Stimulated activated CD8-positive, alpha-beta memory T cell treated with anti-CD3 and anti-CD28 coated beads, Interleukin-15, amount 100 ng/mL, for 4 hours (primary cell): Measurements from ENCODE around the gene STK17A.
"Not testable (repeated sequence)": the region's sequence is repeated elsewhere in the genome, so short reads cannot be mapped to it uniquely, and the experiment has no call there.

Experiments used
- DNase-seq, 2 donors: peaks; one replicate each; pipeline ENCODE4 v3.0.0-alpha.2; 2020; ENCODE audit warnings: low read depth in 2 of 2

The STK17A gene

DNA sequence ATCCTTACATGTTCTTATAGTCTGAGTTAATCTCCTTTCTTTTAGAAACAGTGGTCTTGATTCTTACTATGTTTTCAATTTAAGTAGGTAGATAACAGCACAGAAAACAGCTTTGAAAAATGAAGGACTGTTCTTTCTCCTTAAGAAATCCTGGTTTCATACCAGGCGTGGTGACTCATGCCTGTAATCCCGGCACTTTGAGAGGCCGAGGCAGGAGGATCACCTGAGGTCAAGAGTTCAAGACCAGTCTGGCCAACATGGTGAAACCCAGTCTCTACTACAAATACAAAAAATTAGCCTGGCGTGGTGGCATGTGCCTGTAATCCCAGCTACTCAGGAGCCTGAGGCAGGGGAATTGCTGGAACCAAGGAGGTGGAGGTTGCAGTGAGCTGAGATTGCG, 13.5 kb downstream of the STK17A start:
- not testable (repeated sequence) for DNase-seq

DNA sequence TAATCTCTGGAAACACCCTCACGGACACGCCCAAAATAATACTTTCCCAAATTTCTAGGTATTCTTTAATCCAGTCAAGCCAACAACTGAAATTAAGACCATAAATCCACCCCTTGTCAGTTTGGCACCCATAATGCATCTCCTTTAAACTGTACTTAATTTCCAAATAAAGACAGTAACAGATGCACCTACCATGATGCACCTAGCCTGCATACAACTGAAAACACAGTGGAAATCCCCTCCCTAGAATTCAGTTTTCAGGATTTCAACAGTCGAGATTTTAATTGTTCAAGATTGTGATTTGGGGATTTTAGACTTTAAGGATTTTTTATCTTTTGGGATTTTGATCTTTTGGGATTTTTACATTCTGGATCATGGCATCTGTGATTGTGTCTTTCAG, 17.1 kb downstream of the STK17A start:
- DNase-seq = no peak

DNA sequence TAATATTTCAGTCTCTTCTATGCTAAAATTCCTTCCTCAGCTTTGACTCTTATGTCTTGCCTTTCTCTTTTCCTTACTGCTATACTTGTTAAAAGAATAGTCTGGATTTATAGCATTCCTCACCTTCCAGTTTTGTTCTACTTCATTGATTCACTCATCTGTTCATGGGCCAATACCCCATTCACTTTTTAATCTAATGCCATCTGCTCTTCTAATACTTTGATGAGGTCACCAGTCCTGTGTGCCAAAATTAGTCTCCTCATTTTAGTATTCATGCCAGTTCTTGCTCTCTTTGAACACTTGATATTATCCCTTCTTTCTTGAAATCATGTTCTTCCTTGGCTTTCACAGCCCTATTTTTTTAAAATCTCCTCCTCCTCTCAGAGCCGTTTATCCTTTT, 19.3 kb downstream of the STK17A start:
- no peak for DNase-seq

DNA sequence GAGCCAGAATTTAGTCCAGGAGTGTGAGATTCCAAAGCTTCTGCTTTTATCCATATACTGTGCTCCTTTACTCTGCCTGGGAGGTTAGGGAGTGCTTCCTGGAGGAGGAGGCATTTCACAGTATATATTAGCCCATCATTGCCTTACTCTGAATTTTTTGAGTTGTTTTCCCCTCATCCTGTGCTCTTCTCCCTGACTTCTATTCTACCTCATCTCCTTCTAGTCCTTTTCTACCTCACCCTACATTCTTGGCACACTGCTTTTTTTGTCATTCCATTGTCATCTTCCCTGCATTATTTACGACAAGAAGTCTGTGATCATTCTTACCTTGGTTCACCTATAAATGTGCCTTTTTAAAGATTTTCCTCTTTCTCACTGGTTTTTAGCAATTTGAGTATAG, 21.3 kb downstream of the STK17A start:
- DNase-seq = no peak

DNA sequence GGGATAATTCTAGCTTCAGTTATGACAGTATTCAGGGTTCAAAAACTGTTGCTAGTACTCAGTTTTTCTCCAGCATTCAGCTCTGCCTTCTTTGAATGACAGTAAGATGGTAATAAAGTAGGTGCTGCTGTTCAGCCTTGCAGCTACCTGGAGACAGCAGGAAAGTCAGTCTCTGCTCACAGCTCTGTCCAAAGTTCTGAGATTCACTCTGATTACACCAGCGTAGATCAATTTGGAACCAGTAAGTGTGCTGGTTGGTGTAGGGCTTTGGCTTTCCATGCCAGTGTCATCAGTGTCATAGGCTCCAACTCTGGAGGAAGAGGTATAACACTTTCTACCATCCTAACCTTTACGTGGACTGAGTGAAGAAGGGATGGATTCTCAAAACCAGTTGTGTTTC, 26.2 kb downstream of the STK17A start:
- no peak for DNase-seq

DNA sequence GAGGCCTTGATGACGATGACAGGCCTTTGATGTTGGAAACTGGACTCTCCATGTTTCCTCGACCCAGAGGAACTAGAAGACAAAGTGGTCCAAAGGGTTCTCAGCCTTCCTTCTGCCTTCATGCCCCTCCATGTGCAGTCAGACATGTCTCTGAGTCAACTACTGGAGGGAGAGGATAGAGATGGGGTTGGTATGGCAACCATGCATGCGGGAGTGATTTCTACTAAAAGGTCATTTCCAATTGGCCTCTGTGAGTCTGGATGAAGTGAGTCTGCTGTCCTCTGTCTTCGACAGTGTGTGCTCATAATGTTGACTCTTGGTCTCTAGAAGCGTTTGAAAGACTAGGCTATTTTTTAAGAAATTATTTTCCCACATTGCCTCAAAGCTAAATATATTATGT, 29.2 kb downstream of the STK17A start:
- DNase-seq = no peak

DNA sequence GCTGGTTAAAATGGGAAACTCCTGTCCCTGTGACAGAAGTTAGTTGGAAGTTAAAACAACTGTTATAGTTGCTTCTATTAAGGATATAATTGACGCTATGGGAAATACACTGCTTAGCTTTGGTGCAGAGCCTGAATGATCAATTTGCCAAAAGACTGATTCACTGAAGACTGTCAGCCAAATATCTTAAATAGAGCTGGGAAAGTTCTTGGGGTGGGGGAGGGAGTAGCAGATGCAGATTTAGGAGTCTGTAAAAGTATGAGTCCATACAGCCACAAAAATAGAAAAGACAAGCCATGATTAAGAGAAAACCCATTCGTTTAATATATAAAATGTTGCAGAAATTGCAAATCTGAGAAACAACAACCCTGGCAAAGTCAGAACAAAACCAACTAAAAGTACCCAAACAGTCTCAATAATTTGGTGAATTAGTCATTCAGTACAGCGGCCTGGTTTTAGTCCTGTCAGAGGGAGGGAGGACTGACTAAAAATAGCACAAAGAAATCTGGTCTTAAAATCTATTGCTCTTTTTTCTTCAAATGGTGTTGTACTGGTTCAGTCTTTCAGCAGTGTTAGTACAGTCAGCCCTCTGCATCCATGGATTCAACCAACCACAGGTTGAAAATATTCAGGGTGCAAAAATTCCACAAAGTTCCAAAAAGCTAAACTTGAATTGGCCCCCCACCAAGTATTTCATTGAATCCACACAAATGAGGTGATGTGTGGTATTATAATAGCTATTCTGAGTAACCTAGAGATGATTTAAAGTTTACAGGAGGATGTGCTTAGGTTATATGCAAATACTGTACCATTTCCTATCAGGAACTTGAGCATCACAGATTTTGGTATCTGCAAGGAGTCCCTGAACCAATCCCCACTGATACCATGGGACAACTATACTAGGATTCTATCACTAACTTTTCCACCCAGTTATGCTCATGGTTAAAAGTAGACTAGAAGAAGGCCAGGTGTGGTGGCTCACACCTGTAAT, 30.0 kb downstream of the STK17A start:
- DNase-seq = no peak

DNA sequence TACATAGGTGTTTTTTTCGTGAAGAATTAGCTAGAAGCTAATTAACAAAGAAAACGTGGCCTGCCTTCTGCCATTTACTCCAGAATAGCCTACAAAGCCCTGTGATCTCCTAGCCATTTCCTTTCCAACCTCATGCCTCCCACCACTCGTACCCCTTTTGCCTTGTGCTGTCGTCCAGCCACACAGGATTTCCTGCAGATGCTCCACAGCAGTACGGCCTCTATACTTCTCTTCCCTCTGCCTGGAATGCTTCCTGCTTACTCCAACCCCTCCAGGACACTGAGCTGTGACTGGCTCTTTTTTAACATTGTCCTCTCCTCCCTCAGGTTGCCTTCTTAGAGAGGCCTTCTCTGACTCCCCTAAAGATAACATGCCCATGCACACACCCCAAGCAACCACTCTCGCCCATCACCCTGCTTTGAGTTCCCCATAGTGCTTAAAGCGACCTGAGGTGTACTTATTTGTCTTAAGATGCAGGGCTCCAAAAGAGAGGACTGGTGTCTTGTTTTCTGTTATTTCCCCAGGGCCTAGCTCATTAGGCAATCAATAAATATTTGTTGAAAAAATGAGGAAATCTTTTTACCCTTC, 32.7 kb downstream of the STK17A start:
- DNase-seq = no peak

DNA sequence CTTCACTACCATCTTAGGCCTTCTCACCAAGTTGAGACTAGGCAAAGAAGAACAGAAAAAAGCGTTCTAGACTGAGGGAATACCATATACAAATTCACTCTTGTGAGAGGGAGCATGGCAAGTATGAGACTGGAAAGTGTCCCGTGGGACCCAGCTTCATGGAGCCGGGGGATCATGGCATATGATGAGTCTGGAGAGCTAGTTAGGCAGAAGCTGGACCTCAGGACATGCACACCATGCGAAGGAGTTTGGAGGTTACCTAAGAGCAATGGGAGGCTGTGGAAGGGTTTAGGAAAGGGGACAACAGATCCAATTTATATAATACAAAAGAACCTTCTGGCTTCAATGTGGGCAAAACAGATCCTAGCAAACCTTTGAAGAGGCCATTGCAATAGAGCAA, 34.1 kb downstream of the STK17A start:
- DNase-seq = no peak

DNA sequence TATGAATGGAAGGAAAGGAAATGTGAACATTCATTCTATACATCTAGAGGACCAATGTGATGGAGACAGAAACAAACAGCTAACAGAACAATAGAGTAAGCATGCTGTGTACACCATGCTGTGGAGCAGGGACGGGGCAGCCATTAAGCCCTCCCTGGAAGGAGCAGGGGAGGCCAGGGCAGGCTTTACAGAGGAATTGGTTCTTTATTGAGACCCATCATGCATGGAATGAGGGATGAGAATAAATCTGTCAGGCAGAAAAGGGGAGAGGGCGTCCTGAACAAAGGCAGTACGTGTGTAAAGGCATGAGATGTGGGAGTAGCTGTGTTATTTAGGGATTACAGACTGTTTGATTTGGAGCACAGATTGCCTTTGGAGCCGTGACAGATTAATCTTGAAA, 35.2 kb downstream of the STK17A start:
- no peak for DNase-seq

DNA sequence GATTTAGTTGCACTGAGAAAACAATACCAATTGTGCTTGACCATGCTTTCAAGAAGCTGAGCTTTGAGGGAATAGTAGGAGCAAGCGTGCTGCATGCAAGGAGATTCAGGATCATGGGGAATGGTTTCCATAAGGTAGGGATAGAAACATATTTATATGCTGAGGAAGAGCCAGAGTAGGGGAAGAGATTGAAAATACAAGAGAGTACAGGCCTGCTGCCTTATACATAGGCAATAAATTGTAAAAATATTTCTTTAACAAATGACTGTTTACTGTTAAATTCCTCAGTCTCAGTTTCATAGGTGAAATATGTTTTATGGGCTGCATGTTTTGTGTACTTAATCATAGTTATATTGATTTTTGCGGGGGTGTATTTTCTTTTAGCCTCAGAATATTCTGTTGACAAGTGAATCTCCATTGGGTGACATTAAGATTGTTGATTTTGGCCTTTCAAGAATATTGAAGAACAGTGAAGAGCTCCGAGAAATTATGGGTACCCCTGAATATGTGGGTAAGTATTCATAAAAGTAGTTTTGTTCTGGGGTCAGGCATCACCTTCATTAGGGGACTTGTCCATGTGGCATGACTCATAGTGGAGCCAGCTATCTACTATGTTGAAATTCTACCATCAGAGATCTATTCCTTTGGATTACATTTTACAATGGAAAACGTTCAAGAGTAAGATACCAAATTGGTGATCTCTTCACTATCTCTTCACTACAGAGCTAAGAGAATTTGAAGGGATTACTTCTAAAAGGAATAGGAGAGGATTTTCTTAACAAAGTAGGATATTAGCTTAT, 36.5 kb downstream of the STK17A start:
- no peak for DNase-seq

DNA sequence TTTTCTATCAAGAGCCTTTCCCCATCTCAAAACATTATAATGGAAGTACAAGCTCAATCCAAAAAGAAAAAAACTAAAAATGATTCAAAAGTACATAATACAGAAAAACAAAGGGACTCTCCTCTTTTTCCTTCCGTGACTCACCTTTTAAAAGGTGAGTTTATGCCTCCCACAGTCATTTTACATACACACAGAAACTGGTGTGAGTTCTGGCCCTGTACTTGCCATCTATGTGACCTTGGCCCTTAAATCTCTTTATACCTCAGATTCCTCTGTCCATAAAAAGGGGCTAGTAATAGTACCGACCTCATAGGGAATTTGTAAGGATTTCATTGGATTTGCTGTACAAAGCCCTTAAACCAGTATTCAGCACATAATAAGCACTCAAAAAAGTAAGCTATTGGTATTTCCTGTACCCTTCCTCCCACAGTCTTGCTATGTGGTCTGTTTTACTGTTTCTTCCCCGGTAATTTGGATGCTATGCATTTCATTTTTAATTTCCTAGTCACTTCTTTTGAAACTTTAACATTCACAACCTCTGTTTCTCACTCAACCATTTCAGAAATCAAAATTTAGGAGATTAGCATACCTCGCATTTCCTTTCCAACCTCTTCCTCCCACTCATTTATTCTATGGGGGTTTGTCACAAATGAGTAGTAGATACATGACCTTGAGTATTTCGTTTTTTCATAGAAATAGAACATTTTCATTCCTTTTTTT, 39.0 kb downstream of the STK17A start:
- DNase-seq = no peak

DNA sequence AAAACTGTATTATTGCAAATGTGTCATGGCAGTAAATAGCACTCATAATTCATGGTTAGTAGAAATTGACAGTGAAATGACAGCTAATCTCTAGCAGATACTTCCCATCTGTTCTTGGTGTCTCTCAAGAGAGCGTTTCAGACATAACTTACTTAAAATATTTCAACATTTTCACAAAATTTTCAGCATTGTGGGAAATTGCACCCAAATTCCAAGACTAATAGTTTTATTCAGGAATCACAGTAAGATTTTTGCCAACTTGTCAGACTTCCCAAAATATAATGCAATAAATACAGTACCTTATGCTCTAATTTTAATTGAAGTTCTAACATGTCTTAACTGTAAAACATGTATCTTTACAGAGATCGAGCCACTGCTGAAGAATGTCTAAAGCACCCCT, 41.2 kb downstream of the STK17A start:
- no peak for DNase-seq

DNA sequence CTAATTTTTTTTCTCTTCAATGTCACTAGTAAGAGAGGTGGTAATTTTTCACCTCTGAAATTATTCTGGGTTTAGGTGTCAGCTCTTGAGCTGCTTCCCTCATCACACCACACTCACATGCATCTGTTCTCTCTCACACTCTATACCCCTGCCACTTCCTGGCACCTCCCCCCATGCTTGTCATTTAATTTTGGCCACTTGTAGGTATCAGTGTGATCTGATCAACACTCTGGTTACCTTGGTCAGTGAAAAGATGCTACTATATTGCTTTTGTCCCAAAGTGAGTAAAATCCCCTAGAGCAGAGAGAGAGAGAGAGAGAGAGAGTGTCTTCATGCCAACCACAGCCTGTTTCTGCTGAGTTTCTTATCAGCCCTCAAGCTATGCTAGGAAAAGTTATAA, 42.5 kb downstream of the STK17A start:
- no peak for DNase-seq

DNA sequence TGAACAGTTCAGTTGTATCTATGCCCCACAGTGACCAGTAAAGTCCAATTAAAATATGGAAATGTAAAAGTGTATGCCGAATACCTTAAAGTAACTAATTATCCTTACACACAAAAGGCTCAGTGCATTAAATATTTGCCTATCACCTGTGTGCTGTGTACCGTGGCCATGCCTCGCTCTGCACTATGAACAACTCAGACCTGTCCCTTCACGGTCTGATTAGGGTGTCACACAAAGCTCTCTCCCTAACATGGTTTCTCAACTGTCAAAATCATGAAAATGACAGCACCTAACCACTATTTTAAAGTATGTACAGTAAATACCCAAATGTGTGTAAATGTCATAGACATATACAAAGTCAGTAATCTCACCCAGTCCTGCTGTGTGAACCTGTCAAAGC, 43.1 kb downstream of the STK17A start:
- DNase-seq = no peak

DNA sequence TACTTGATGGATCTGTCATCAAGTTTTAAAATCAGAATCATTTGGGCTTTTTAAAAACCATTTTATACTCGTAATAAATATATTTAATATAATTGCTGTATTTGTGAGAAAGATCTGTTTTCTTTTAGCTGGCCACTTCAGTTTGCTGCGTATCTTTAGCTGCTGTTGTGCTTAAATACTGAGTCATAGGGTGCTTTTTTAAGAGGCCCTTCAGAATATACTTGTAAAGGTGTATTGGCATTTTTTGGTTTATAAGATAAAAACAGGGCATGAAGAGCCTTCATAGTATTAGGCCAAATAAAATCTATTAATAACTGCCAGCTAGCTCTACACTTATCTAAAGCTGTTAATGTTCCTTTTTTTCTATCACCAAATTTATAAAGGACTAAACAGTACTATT, 43.8 kb downstream of the STK17A start:
- no peak for DNase-seq

DNA sequence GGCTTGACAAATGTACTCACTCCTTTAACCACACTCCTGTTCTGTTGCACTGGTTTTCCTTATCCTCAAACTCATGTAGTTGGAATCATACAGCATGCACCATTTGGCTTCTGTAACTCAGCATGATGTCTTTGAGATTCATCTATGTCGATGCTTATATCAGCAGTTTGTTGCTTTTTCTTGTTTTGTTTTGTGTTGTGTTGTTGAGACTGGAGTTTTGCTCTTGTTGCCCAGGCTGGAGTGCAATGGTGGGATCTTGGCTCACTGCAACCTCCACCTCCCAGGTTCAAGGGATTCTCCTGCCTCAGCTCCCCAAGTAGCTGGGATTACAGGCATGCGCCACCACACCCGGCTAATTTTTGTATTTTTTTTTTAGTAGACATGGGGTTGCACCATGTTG, 44.9 kb downstream of the STK17A start:
- not testable (repeated sequence) for DNase-seq

DNA sequence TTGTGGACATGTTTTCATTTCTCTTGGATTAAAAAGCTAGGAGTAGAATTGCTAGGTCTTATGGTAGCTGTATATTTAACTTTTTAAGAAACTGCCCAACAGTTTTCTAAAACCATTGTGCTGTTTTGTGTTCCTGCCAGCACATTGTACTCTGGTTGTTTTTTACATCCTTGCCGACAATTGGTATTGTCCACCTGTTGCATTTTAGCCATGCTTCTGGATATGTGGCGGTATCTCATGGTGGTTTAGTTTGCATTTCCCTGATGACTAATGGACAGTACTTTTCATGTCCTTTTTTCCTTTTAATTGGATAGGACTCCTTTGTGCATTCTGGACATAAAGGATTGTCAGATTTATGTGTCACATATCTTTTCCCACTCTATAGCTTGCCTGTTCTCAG, 45.5 kb downstream of the STK17A start:
- DNase-seq = no peak

DNA sequence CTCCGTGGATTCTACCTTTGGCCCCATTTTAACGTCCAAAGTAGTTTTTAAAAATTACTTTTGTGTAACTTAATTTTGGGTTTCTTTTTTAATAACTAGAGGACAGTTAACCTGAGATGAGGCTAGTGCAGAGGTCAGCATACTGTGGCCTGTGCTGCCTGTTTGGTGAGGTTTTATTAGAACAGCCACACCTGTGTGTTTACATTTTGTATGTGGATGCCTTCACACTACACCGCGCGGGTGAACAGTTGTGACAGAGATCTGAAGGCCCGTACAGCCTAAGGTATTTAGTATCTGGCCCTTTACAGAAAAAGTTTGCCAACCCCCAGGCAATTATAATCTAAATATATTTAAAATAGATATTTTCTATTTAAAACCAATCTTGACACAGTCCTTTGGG, 46.9 kb downstream of the STK17A start:
- no peak for DNase-seq

DNA sequence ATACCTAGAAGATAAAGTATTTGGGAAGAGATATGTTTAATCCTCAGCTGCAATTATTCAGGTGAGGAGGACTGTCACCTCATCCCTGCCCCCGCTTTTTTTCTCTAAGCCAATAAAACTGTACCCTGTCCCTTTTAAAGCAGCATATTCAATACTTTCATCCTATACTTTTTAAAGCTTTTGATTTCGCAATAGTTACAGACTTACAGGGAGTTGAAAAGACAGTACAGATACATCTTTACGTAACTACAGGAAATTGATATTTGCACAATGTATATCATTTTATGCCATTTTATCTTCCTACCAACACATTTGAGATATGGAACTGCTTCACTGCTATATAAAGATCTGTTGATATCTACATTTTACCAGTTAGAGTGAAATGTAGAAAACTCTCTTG, 47.6 kb downstream of the STK17A start:
- no peak for DNase-seq

DNA sequence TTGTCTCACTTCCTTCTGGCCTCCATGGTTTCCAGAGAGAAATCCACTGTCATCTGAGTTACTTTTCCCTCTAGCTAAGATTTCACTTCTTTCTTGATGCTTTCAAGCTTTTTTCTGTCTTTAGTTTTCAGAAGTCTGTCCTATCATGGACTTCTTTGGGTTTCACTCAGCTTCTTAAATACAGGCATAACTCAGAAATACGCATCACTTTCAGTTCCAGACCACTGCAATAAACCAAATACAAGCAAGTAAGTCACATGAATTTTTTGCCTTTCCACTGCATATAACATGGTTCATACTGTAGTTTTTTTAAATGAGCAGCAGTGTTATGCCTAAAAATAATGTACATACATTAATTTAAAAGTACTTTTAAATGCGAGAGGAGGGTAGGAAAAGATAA, 48.7 kb downstream of the STK17A start:
- no peak for DNase-seq

DNA sequence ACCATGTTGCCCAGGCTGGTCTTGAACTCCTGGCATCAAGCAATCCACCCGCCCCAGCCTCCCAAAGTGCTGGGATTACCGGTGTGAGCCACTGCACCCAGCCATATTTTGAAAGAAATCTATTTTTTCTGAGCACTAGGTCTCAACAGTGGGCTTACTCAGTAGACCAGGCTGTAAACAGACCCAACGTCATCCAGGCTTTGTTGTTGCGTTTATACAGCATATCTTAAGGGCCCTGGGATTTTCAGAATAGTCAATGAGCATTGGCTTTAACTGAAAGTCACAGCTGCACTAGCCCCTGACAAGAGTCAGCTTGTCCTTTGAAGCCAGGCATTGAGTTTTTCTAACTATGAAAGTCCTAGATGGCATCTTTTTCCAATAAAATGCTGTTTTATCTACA, 49.8 kb downstream of the STK17A start:
- DNase-seq = no peak
